Body of pancreas (tissue), 4 donors: ENCODE results near the gene BBIP1.

Experiments
- POLR2A ChIP-seq, 3 donors: fragments of 450-650 bp; IDR thresholded peaks; one replicate each; pipeline ENCODE4 v1.6.1; 2016; ENCODE audit warnings: antibody characterized with exemption in 3 of 3, mild to moderate bottlenecking in 2 of 3
- TF ChIP-seq, protein P1 (sequence below), 7 experiments: fragments of 450-650 bp in 4 of 7; fragments of 200-600 bp in 3 of 7; sonication (generic) in 3 of 7; IDR thresholded peaks; one replicate each; pipeline ENCODE4 v1.5.1; 2016 to 2019; ENCODE audit warnings: antibody characterized with exemption in 7 of 7

DNA sequence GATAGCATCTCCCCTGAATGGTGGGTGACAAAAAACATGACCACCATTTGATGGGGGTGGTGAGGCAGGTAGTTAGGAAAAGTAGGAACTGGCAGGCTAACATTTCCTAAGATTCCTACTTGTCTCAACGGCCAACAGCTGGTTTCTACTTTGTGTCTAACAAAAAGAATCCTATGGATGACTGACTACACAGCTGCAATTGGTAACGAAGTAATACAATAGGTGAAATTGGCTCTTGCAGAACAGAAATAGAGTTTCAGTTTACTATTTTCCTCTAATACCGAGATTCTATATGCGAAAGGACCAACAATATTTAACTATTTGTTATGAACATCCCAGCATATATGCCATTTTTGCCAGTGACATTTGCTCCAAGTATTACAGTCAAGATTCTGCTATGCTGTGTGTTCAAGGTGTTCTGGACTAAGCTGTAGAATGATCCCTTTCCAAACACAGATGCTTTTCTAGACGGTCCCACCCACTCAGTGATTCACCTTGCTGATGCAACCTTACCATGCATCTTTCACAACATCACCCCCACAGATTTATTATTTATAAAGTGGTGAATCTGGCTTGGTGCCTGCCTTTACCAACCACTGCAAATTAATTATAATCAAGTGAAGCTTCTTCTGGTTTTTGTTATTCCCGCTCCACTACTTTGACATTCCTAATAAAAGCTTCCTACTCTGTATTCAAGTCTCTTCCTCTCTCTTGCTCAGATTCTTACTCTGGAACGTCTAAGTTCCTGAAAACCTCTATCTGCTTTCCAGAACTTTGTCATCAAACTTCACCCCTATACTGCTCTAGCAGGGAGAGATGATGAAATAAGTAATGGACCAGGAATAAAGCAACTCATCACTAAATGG lies 16.8 kb downstream of the BBIP1 start:
- TF ChIP-seq, protein P1, sequence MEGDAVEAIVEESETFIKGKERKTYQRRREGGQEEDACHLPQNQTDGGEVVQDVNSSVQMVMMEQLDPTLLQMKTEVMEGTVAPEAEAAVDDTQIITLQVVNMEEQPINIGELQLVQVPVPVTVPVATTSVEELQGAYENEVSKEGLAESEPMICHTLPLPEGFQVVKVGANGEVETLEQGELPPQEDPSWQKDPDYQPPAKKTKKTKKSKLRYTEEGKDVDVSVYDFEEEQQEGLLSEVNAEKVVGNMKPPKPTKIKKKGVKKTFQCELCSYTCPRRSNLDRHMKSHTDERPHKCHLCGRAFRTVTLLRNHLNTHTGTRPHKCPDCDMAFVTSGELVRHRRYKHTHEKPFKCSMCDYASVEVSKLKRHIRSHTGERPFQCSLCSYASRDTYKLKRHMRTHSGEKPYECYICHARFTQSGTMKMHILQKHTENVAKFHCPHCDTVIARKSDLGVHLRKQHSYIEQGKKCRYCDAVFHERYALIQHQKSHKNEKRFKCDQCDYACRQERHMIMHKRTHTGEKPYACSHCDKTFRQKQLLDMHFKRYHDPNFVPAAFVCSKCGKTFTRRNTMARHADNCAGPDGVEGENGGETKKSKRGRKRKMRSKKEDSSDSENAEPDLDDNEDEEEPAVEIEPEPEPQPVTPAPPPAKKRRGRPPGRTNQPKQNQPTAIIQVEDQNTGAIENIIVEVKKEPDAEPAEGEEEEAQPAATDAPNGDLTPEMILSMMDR (IDR thresholded peaks at IDR 0.05): no peak
- TF ChIP-seq POLR2A (IDR thresholded peaks at IDR 0.05): no peak
